Activated T-cell treated with anti-CD3 and anti-CD28 coated beads, Interleukin-2, amount 50 U/mL, for 1 hour (primary cell): Measurements from ENCODE around the gene SPATA33.
A peak's percentile ranks its signal among the peaks of the same experiment; 100 is the strongest.
"Not testable (repeated sequence)": the region's sequence is repeated elsewhere in the genome, so short reads cannot be mapped to it uniquely, and the experiment has no call there.

Source experiments
- DNase-seq: peaks from one replicate; pipeline ENCODE4 v3.0.0-alpha.2; 2020

Gene SPATA33

DNA sequence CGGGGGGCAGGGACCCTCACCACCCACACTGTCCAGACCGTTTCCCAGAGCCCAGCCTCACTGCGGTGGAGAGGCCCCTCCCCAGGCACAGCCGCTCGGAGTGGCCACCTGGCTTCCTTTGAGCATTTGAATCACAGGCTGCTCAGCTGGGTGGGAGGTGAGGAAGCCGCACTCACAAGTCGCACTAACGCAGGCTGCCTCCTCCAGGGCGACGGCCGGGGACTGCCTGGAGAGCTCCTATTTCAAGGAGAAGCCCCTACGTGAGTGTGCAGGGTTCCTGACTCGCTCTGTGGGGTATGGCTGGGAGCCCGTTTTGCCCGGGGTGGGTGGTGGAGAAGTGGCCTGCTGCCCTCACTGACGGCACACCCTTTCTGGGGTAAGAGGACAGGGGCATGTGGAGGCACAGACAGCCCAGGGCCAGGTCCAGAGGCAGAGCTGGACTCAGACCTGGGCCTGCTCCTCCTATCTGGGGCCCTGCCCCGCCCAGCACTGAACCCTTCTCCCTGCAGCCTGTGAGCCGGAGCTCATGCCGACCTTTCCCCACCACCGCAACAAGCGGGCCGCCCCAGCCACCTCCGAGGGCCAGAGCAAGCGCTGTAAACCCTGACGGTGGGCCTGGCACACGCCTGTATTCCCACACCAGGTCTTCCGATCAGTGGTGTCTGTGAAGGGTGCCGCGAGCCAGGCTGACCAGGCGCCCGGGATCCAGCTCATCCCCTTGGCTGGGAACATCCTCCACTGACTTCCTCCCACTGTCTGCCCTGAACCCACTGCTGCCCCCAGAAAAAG lies 37.6 kb downstream of the SPATA33 start:
- DNase-seq: no peak

DNA sequence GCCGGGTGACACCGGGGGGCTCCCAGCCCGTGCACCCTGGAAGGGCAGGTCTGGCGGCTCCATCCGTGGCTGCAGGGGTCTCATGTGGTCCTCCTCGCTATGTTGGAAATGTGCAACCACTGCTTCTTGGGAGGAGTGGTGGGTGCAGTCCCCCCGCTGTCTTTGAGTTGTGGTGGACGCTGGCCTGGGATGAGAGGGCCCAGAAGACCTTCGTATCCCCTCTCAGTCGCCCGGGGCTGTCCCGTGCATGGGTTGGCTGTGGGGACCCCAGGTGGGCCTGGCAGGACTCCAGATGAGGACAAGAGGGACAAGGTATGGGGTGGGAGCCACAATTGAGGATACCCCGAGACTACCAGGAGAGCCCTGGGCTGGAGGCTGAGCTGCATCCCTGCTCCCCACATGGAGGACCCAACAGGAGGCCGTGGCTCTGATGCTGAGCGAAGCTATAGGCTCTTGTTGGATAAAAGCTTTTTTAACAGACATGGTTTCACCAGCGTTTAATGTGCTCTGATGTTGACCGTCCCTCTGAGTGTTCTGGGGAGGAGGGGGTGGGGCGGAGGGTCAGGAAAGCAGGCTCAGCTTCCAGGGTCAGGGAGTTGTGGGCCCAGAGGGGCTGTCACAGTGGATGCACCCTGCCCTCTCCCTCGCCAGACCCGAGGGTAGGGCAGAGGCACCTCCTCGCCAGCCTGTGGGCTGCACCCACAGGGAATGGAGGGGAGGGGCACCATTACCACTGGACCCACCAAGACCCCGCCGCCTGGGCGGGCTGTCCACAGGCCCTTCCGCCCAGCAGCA lies 38.4 kb downstream of the SPATA33 start:
- no peak for DNase-seq

DNA sequence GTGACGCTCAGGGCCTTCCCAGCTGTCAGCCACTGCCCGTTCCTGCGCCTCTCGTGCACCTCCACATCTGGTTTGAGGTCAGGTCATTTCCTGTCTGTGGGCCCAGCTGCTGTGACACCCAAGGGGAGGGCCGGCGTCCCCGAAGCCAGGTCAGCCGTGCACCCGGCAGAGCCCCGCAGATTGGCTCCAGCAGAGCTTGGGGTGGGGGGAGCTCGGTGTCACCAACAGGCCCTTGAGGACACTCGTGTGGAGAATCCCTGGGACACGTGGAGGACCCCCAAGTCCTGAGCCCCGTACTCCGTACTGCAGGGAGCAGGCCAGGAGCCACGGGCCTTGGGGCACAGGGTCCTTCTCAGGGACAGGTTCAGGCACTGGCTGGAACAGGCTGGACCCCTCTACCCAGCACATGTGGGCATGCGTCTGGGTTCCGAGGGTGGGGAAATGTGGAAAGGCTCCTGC lies 39.1 kb downstream of the SPATA33 start:
- DNase-seq: no peak

DNA sequence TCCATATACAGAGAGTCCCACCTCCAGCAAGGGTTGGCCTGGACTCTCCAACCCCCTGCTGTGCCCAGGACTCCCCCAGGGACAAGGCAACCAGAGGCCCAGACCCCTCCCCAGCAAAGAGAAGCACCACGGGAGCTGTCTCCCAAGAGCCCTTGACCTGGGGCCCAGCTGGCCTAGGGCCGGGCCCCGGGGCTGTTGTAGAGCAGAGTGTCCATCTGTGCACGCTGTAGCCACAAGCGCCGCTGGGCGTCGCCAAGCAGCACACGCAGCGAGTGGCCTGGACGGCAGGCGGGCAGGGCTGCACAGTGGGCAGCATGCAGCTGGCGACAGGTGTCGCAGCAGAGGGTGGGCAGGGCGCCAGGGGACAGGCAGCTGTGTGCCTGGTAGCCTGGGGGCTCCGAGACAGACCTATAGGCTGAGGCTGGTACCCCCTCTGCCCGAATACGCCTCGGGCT lies 39.6 kb downstream of the SPATA33 start:
- no peak for DNase-seq

DNA sequence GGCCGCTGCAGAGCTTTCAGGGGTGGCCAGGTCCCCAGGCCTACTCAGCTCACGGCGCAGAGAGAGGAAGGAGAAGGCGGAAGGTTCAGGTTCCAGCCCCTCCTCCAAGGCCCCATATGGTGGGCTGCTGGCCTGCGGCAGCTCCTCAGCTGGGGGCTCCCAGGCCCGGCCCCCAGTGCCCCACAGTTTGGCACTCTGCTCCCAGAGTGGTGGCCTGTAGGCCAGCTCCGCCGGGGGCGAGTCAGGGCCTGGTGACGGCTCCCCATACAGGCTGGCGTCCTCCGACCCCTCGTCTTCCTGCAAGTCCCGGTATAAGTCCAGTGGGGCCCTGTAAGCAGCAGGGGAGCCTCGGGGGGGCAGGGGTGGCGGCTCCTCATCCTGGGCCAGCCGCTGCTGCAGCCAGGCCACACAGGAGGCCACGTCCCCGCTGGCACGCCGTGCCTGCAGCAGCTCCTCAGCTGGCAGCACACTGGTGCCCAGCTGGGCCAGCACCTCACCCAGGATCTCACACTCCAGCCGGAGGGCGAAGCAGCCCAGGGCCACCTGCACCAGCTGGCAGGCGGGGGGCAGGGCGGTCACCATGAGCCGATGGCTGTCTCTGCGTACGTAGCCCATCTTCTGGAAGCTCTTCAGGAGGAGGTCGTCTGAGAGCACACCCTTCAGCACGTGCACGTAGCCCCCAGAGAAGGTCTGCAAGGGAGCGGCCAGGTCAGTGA lies 40.1 kb downstream of the SPATA33 start:
- DNase-seq: no peak

DNA sequence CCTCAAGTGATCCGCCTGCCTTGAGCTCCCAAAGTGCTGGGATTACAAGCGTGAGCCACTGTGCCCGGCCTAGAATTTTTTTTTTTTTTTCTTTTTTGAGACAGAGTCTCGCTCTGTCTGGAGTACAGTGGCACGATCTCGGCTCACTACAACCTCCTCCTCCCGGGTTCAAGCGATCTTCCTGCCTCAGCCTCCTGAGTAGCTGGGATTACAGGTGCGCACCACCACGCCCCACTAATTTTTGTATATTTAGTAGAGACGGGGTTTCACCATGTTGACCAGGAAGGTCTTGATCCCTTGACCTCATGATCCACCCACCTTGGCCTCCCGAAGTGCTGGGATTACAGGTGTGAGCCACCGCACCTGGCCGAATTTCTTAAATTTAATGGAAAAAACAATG lies 41.1 kb downstream of the SPATA33 start:
- DNase-seq: not testable (repeated sequence)

DNA sequence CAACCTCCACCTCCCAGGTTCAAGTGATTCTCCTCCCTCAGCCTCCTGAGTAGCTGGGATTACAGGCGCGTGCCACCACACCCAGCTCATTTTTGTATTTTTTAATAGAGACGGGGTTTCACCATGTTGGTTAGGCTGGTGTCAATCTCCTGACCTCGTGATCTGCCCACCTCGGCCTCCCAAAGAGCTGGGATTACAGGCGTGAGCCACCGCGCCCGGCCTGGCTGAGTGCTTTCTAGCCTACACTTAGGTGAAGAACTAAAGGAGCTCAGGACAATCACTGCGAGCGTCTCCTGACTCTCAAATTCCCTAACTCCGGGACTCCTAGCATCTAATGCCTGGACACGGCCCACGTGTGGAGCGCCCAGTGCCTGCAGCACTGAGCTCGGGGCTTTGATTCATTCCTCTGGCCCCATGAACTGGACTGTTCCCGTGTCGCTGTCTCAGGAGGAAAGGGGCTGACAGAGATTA lies 42.0 kb downstream of the SPATA33 start:
- not testable (repeated sequence) for DNase-seq

DNA sequence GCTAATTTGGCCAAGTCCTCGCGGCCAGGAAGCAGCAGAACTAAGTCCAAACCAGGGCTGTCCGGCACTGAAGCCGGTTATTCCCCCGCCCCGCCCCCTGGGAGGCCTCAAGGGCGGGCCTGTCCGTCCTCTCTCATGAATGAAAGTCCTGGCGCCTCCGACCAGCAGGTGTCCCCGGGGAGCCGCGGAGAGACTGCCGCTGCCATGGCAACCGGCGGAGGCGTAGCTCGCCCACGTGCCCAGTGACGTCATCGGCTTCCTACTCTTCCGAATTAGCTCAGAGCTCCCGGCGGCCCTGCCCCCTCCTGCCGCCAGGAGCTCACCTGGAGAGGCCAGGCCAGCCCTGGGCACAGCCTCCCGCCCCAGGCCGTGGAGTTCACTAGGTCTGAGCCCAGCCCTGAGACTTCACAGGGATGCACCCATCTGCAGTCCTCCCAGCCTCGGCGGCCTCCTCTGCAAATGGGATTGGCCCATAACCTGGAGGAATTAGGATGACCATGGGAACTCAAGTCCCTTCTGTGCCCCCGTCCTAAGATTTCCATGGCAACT lies 42.5 kb downstream of the SPATA33 start:
- peak; percentile 94 for DNase-seq

DNA sequence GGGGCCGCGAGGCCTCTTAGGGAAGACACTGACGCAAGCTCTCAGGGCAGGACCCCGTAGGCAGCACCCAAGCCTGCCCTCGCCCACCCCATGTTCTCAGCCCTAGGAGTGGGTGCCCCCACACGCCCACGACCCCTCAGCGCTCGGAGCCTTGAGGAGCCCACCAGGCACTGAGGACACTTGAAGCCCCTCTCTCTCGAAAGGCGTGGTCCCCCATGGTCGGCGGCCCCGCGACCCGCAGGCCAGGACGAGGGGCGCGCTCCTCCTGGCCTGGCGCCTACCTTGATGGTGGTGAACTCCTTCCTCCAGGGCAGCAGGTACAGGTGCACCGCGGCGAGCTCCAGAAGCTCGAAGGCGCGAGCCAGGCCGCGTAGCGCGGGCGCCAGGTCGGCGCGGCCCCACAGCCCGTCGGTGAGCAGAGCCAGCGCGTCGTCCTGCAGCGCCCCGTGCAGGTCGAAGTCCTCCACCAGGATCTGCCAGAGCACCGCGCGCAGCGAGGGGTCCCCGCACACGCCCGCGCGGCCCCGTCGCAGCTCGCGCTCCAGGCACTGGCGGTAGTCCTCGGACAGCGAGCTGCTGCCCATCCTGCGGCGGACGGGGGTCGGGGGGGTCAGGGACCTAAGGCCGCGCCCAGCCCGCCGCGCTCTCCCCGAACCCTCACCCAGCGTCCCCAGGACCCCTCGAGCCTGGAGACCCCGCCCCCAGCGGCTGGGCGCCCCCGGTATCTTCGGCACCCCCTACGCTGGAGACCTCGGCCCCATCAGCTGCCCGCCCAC lies 43.2 kb downstream of the SPATA33 start:
- peak; percentile 70 for DNase-seq

DNA sequence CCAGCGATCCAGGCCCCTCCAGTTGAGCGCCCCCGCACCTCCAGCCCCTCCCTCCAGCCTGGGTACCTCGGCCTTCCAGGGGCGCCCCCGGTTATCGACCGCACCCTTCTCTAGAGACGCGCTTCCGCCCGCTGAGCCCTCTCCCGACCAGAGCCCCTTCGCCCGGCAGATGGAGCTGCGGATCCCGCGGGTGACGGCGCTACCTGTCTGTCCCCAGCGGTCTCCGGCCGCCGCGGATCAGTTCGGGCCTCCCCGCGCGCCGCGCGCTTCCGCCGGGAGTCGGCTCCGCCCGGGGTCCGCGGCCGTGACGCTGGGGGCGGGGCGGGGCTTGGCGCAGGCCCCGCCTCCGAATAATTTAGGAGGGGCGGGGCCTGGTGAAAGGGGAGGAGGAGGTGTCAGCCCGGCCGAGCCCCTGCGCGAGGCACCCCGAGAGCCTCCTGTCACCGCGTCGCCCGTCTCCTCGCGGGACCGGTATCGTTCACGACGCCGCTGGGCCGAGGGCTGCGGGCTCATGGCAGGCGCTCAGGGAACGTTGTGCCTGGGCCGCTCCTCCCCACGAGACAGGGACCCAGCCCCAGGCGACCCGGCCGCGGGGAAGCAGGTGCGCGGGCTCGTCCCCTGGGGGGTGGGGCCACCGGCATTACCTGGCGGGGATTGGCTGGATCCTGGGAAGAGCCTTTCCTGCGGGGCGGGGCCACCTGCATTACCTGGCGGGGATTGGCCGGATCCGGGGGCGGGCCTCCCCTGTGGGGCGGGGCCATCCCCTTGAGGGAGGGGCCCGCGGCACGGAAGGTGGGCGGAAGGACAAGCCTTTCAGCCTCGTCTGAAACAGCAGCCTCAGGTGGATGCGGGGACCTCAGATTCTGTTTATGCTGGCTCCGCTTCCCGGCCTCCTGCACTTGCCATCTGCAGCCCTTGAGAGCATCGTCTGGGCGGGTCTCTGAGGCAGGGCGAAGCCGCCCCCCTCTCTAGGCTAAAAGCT lies 44.1 kb downstream of the SPATA33 start, which contains the start of gene SPATA2L:
Gene SPATA2L, minus strand, starts transcription at position 281 of the 982 bp plus-strand sequence. CDS start 473 bp downstream, outside the sequence.
- peak; percentile 99 for DNase-seq

DNA sequence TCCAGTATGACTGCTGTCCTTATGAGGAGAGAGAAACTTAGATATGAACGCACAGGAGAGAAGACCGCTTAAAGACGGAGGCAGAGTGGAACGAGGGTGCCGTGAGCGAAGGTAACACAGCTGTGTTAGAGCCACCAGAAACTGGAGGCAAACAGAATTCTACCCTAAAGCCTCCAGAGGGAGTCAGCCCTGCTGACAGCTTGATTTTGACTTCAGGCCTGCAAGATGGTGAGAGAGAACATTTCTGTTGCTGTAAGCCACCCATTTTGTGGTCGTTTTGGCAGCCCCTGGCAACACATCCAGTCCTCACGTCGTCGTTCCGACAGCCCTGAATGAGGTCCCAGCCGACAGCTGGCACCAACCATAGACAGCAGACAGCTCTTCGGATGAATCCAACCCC lies 46.6 kb downstream of the SPATA33 start:
- no peak for DNase-seq

DNA sequence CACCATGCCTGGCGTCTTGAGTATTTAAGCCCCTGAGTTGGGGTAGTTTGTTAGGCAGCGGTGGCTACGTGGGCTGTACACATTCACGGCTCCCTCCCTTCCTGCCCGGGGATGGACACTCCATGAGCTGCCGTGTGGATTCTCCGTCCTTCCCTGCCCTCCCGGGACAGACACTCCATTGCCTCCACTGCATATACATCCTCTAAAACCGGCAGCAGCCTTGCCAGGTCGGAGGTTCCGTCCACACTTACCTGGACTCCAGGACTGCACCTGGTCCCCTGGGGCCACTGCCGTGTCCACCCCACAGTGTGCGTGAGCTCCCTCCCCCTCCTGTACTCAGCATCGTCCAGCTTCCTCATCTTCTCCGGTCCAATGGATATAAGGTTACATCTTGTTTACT lies 47.4 kb downstream of the SPATA33 start:
- DNase-seq: no peak

DNA sequence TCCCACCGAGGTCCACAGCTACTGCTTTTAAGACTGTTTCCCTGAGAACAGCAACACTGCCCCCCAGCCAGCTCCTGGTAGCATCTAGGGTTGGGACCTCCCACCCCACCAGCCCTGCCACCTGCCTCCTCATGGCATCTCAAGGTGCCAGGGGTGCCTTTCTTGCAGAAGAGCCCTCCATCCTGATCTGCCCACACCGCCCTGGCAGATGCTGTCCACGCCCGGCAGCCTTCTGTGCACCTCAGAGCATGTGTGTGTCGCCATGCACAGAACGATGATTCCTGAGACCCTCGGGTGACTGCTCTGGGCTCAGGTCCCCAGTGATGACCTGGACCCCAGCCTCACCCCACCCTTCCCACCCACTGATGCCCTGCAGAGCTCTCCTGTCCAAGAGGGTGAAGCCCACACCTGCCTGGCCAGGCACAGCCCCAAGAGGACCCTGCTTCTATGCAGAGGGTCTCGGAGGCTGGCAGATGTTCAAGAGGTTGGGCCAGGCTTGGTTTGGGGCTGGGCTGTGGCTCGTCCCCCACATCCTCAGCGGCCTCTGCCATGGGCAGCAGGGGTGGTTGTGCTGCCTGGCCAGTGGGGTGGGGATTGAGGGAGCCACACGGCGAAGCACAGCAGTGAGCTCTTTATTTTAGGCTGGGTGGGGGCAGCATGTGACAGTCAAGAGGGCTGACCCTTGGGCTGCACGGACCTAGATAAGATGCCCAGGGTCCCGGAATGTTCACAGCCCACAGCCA lies 49.1 kb downstream of the SPATA33 start:
- DNase-seq: no peak

DNA sequence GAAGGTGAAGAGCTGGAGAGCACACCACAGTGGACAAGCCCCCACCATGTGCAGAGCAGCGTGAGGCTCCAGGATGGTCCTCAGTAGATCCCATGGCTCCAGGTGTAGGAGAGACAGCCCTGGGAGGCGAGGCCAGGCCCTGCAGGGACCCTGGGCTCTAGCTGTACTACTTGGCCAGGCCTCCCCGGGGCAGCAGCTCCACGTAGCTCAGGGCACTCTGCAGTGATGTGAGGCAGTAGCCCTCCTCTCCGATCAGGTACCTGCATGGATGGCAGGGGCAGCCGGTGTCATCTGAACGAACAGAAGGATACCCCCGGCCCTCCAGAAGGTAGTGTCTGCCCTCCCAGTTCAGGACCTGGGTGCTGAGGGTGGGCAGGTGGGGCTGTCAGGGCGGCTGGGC lies 50.1 kb downstream of the SPATA33 start:
- DNase-seq: no peak

DNA sequence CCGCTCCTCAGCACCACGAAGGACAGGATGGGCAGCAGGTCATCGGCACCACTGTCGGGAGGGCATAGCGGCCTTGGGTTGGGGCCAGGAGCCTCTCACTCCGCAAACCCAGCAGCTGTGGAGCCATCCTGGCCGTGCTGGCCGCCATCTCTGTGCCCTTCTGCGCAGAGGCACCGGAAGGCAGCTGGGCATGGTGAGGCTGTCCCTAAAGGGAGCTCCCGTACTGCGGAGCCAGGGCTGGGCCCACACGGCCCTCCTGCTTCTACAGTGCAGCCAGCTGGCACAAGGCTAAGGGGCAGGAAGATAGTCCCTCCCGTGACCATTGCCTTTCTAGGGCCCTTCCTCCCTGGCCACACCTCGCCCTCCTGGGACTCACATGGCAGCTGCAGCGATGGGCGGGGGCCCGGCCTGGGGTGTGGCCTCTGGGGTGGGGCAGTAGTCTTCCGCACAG lies 50.9 kb downstream of the SPATA33 start:
- DNase-seq: no peak

DNA sequence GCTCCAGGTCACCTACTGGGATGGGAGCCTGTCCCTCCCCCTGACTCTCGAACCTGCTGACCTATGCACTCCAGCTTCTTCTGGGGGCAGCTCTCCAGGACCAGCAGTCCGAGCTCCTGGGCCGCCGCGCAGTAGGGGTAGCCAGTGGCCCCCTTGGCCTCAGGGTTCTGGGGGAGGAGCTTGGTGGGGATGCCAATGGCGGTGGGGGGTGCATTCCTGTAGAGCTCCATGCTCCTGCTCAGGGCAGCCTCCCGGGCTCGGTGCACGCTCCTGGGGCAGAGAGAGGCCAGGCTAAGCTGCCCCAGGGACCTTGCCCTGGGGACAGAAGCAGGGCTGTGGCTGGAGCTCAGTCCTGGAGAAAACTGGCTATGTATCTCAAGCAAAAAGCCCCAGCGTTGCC lies 51.5 kb downstream of the SPATA33 start:
- DNase-seq: no peak

DNA sequence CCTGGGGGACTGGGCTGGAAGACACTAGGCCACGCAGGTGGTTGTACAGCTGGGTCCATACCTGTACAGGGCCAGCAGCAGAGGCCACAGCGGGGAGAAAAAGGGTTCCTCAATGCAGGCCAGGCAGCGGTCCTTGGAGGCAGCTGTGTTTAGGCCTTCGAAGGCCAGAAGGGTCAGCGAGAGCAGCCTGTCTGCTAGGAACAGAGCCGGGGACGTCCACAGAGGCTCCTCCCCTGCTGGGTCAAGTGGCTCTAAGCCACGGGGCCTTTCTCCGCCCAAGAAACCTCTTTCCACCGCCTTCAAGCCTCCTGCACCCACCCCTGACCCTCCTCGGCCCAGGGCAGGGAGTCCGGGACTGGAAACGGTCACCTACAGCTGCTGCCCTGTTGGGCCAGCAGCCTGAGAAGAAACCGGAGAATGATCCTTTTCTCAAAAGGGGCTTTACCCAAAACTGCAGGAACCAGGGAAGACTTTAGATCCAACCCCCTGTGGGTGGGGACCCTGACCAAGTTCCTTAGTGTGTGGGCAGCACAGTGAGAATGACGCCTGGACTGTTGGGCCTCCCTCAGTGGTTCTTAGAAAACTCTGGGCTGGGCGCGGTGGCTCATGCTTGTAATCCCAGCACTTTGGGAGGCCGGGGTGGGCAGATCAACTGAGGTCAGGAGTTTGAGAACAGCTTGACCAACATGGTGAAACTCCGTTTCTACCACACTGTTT lies 52.2 kb downstream of the SPATA33 start:
- no peak for DNase-seq

DNA sequence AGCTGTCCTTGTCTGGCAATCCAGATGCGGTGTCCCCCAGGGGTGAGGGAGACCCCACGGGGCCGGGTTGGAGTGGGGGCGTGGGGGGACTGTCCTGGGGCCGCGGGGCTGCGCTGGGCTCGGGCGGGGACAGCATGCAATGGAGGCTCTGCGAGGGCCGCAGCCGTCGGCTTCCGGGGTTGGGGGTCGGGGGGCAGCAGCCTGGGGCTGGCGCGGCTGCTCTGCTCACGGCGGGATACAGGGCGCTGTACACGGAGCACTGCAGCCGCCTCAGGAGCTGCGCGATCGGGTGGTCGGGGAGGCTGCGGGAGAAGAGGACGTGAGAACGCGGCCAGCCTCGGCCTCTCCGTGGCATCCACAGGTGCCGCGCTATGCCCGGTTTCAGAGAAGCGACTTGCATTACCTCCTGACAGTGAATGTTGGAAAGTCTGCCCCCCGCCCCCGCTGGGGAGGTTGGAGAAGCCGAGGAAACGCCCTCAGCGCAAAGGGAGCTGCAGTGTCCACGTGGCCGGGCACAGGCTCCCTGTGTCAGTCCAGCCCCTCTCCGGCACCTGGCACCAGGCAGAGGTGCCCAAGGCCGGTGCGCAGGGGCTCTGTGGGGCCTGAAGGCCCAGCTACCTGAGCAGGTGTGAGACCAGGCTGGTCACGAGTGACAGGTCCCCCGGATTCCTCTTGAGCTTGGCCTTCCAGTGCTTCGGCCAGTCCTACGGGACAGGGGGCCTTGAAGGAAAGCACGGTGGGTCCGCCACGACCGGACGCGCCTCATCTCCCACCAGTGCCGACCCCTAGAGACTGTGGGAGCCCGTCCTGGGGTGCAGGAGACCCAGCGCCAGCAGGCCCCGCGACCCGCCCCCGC lies 53.3 kb downstream of the SPATA33 start:
- DNase-seq: no peak
